ENCODE data around the gene DIDO1.

Gene DIDO1

DNA sequence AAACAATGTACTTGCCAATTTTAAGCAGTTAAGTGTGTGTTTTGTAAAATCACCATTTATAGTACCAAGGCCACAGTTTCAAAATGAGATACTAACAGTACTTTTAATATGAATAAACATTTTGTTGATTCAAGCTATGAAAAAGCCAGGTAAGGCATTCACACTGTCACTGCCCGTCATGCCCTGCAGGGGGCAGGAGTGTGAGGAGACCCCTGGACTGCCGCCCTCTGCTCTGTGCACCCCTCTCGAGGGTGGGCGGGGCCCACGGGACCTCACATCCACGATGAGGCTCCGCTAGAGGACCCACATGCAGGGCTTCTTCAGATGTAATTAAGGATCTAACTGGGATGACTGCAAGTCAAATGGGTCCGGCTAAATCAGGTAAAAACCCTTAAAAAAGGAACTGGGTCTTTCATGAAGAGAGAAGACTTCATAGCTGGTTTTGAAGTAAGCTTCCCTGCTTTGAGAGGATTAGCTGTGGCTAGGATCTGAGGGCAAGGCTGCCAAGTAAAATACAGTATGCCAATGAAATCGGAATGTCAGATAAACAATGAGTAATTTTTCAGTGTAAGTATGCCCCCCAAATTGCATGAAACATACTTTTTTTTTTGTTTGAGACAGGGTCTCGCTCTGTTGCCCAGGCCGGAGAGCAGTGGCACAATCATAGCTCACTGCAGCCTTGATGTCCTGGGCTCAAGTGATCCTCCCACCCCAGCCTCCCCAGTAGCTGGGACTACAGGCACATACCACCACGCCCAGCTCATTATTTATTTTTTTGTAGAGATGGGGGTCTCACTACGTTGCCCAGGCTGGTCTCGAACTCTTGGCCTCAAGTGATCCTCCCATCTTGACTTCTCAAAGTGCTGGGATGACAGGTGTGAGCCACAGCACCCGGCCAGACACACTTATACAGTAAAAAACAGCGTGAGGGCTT lies 18.7 kb downstream of the DIDO1 start:
- Histone ChIP-seq H3K4me1 (ENCODE audit: control insufficient read depth, insufficient read depth, low read length) (peaks cover 8% of the 10 kb centered on the region), H3K9me3 (ENCODE audit: control insufficient read depth, low read length) (no peaks in the 10 kb centered on the region), H3K27me3 (ENCODE audit: control insufficient read depth, insufficient read depth, low read length) (no peaks in the 10 kb centered on the region), H3K4me3 (ENCODE audit: low read length) (no peak overlapping the region), H3K36me3 (ENCODE audit: control insufficient read depth, insufficient read depth, low read length) (peaks cover 35% of the 10 kb centered on the region), H3K9ac (ENCODE audit: low read length) (no peak overlapping the region)

DNA sequence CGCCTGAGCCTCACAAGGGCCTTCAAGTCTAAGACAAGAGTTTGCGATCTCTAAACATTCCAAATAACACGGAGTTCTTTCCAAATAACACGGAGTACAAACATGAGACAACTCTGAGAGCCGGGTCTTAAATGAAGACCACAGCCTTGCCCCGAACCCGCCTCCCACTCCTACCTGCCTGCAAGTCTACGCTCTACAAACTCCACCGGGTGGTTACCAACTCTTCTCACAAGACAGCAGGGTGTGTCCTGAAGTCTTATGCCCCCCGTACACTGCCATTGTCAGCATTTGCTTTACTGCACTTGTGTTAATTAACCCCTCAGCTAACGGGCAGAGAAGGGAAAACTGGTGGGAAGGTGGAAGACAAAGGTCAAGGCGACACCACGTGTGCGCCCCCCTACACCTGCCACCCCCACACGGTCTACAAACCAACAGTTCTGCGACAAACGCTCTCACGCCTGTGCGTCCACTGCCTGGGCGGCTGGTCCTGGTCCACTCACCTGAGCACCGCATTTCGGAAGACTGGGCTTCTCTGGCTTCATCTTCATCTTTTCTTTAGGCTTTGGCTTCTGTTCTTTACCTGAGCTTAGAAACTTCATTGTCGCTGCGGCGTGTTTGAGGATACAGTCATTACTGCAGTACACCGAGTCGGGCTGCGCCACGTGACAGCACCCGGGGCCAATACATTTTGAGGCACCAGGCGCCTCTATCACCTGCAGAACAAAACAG lies 19.5 kb downstream of the DIDO1 start:
- peaks cover 8% of the 10 kb centered on the region for H3K4me1 ChIP-seq (ENCODE audit: control insufficient read depth, insufficient read depth, low read length)
- H3K36me3 ChIP-seq (ENCODE audit: control insufficient read depth, insufficient read depth, low read length): peaks cover 35% of the 10 kb centered on the region
- H3K27me3 ChIP-seq (ENCODE audit: control insufficient read depth, insufficient read depth, low read length): no peaks in the 10 kb centered on the region
- H3K9me3 ChIP-seq (ENCODE audit: control insufficient read depth, low read length): no peaks in the 10 kb centered on the region
- H3K4me3 ChIP-seq (ENCODE audit: low read length): no peak overlapping the region
- no peak overlapping the region for H3K9ac ChIP-seq (ENCODE audit: low read length)

DNA sequence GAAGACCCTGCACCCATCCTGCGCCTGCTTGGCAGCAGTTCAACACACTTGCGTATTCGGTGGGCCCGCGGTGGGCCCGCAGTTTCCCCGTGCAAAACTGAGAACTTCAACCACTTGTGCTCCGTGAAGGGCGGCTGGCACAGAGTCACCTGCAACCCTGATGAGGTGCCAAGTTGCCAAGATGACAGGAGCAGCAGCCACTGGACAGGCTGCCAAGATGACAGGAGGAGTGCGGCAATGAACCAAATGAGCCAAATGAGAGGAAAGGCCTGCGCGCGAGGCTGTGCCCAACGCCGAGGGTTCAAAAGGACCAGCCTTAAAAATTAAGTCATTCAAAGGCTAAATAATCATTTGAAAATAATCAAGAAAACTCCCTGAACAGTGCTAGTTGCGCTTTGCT lies 20.1 kb downstream of the DIDO1 start:
- Histone ChIP-seq H3K4me1 (ENCODE audit: control insufficient read depth, insufficient read depth, low read length) (peaks cover 11% of the 10 kb centered on the region), H3K27me3 (ENCODE audit: control insufficient read depth, insufficient read depth, low read length) (no peaks in the 10 kb centered on the region), H3K9ac (ENCODE audit: low read length) (no peak overlapping the region), H3K36me3 (ENCODE audit: control insufficient read depth, insufficient read depth, low read length) (peaks cover 32% of the 10 kb centered on the region), H3K4me3 (ENCODE audit: low read length) (no peak overlapping the region), H3K9me3 (ENCODE audit: control insufficient read depth, low read length) (no peaks in the 10 kb centered on the region)

DNA sequence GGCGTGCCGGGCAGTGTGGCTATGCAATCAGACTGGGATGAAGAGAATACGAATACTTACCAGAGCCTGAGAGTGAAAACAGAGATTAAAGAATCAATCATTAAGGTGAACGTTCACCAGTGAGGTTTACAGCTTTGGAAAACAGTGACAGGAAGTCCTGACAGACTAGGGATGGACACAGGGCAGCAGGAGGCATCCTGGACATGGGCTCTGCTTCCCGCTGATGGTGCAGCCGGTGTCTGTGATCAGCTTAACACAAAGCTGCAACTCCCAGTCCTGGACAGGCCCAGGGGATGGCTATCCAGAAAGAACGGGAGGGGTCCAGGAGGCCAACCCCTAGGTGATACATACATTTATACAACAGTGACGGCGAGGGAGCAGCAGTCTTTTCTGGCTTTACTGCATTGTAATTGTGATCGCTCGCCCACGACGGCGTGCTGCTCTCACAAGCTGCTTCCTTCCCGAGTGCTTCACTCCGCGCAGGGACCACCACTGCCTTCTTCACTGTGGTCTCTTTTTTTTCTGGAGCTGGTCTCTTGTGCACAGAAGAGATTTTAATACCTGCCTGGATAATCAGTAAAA lies 20.7 kb downstream of the DIDO1 start:
- Histone ChIP-seq H3K4me1 (ENCODE audit: control insufficient read depth, insufficient read depth, low read length) (peaks cover 17% of the 10 kb centered on the region), H3K9me3 (ENCODE audit: control insufficient read depth, low read length) (no peaks in the 10 kb centered on the region), H3K4me3 (ENCODE audit: low read length) (no peak overlapping the region), H3K36me3 (ENCODE audit: control insufficient read depth, insufficient read depth, low read length) (peaks cover 27% of the 10 kb centered on the region), H3K27me3 (ENCODE audit: control insufficient read depth, insufficient read depth, low read length) (no peaks in the 10 kb centered on the region), H3K9ac (ENCODE audit: low read length) (no peak overlapping the region)

DNA sequence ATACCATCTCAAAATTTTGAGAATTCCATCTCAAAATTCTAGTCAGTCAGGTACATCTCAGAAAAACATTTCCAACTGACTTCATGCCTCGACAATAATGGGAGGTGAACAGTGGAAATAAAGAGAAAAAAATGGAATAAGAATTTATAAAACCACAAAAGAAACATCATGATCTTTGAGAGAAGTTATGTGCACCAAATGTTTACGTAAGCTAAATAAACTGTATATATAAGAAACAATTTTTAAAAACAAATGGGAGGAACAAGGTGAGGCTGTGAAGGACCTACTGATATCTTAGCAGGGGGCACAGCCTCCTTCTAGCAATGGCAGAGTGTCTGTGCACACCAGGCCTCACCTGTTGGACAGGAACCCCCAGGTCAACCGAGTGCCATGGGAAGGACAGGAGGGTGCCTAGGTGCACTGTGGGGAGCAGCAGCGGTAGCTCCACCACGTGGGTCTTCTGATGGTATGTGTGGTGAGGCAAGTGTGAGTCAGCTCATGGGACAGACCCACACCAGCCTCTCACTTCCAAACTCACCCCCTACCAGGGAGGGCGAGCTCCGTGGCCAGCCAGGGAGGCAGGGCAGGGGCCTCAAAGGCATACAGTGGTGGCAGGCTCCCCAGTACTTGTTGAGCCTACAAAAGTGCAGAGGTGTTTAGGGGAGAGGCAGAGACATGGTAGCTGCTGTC lies 23.2 kb downstream of the DIDO1 start:
- H3K36me3 ChIP-seq (ENCODE audit: control insufficient read depth, insufficient read depth, low read length): peaks cover 17% of the 10 kb centered on the region
- H3K9ac ChIP-seq (ENCODE audit: low read length): no peak overlapping the region
- no peak overlapping the region for H3K4me3 ChIP-seq (ENCODE audit: low read length)
- H3K27me3 ChIP-seq (ENCODE audit: control insufficient read depth, insufficient read depth, low read length): no peaks in the 10 kb centered on the region
- H3K9me3 ChIP-seq (ENCODE audit: control insufficient read depth, low read length): no peaks in the 10 kb centered on the region
- peaks cover 34% of the 10 kb centered on the region for H3K4me1 ChIP-seq (ENCODE audit: control insufficient read depth, insufficient read depth, low read length)

DNA sequence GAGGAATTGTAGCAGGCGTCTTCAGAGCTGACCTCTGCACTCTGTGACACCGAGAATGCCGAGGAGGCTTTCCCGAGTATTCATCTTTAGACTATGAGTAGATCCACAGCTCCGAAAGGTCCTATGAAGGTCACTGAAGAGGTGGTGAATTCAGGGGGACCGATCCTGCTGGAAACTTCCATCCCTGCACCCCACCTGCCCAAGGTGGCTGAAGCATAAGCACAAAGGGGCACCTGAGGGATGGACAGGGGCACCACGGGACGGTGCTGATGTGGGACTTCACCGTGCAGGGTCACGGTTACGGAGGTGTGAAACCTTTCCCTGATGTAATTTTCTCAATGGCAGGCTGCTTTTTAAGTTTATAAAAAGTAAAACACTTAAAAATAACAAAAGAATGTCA lies 24.4 kb downstream of the DIDO1 start:
- Histone ChIP-seq H3K9ac (ENCODE audit: low read length) (no peak overlapping the region), H3K36me3 (ENCODE audit: control insufficient read depth, insufficient read depth, low read length) (peaks cover 17% of the 10 kb centered on the region), H3K9me3 (ENCODE audit: control insufficient read depth, low read length) (no peaks in the 10 kb centered on the region), H3K4me1 (ENCODE audit: control insufficient read depth, insufficient read depth, low read length) (peaks cover 41% of the 10 kb centered on the region), H3K4me3 (ENCODE audit: low read length) (no peak overlapping the region), H3K27me3 (ENCODE audit: control insufficient read depth, insufficient read depth, low read length) (no peaks in the 10 kb centered on the region)

DNA sequence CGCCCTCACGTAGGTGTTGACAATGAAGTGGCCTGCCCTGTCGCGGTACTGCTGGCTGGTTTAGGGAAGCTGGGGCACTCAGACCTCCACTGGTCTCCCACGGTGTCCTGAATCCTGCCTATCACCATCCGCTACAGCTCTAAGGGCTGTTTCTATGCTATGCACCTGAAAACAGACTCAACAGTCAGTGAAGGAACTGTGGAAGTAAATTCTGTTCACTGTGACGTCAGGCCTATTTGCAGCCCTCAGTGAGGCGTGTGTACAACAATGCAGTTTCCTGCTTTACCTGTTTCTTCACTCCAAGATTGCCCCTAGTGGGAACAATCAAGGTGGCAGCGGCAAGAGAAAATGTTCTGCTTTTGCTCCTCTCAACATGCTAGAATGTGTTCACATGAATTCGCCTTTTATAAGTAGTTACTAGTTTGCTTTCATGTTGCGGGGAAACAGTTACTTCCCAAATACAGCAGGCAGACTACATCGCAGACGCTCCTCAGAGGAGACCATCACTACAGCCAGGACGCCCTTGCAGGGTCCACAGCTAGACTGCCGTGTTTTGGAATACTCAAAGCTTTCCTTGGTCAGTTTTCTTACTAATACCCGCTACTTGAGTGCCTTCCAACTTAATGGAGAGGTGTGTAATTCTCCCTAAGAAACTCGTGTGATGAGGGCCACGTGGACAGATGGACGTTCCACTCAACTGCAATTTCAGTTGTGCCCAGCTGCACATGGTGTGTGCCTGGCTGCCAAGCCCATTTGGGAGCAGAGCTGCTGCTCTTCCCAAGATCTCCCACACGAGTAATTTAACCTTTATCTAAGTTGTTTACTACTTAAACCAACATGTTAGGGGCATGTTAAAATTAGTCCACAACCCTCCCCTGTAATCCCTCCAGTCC lies 25.4 kb downstream of the DIDO1 start:
- Histone ChIP-seq H3K4me3 (ENCODE audit: low read length) (peak overlapping the region; percentile 0), H3K4me1 (ENCODE audit: control insufficient read depth, insufficient read depth, low read length) (peaks cover 41% of the 10 kb centered on the region), H3K27me3 (ENCODE audit: control insufficient read depth, insufficient read depth, low read length) (no peaks in the 10 kb centered on the region), H3K36me3 (ENCODE audit: control insufficient read depth, insufficient read depth, low read length) (peaks cover 16% of the 10 kb centered on the region), H3K9me3 (ENCODE audit: control insufficient read depth, low read length) (no peaks in the 10 kb centered on the region), H3K9ac (ENCODE audit: low read length) (peak overlapping the region; percentile 53)

DNA sequence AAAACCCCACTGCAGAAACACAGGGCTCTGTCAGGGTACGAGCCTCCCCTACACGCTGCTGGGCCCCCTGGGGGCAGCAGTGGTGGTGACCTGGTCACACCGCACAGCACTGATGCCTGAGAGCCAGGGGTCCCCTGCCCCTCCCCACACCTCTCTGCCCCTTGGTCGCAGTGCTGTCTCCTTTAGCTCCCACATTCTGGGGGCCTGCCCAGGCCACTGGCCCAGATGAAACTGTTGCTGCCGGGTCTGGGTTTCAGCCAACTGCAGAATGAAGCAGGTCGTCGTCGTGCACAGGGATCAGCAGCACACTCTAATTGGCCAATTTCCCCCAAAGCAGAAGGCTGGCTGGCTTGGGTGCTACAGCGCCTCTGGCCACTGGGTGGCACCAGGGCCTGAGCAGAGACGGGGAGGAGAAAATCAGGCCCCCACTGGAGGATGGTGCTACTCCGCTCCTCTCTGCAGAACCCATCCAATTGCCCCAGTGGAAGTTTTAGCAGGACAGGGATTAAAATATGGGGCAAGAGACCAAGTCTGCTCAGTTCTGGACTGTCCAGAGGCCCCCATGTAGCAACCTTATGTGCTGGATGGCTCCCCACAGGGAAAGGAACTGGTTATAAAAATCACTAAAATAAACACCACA lies 26.1 kb downstream of the DIDO1 start:
- peak overlapping the region; percentile 0 for H3K4me3 ChIP-seq (ENCODE audit: low read length)
- no peaks in the 10 kb centered on the region for H3K27me3 ChIP-seq (ENCODE audit: control insufficient read depth, insufficient read depth, low read length)
- no peaks in the 10 kb centered on the region for H3K9me3 ChIP-seq (ENCODE audit: control insufficient read depth, low read length)
- peaks cover 41% of the 10 kb centered on the region for H3K4me1 ChIP-seq (ENCODE audit: control insufficient read depth, insufficient read depth, low read length)
- H3K36me3 ChIP-seq (ENCODE audit: control insufficient read depth, insufficient read depth, low read length): peaks cover 12% of the 10 kb centered on the region
- peak overlapping the region; percentile 53 for H3K9ac ChIP-seq (ENCODE audit: low read length)

DNA sequence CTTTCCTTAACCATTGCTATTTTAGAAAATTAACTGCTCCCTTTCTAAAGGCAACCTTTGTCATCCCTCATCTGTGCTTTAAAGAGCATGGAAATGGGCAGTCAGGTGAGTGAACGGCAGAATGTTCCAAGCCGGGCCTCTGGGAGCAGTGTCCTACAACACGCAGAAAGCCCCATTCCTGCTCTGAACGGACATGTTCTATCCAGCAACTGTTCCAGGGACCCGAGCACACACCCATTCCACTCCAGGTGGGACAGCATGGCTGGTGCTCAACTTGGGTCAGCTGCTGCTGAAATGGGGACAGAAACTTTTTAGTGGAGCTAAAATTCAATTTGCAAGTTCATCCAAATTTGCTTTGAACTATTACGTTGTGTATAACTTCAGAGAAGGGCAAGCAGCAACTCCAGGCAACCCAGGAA lies 26.7 kb downstream of the DIDO1 start:
- H3K27me3 ChIP-seq (ENCODE audit: control insufficient read depth, insufficient read depth, low read length): no peaks in the 10 kb centered on the region
- no peaks in the 10 kb centered on the region for H3K9me3 ChIP-seq (ENCODE audit: control insufficient read depth, low read length)
- H3K9ac ChIP-seq (ENCODE audit: low read length): peak overlapping the region; percentile 53
- peaks cover 41% of the 10 kb centered on the region for H3K4me1 ChIP-seq (ENCODE audit: control insufficient read depth, insufficient read depth, low read length)
- H3K36me3 ChIP-seq (ENCODE audit: control insufficient read depth, insufficient read depth, low read length): peaks cover 7% of the 10 kb centered on the region
- H3K4me3 ChIP-seq (ENCODE audit: low read length): no peak overlapping the region

DNA sequence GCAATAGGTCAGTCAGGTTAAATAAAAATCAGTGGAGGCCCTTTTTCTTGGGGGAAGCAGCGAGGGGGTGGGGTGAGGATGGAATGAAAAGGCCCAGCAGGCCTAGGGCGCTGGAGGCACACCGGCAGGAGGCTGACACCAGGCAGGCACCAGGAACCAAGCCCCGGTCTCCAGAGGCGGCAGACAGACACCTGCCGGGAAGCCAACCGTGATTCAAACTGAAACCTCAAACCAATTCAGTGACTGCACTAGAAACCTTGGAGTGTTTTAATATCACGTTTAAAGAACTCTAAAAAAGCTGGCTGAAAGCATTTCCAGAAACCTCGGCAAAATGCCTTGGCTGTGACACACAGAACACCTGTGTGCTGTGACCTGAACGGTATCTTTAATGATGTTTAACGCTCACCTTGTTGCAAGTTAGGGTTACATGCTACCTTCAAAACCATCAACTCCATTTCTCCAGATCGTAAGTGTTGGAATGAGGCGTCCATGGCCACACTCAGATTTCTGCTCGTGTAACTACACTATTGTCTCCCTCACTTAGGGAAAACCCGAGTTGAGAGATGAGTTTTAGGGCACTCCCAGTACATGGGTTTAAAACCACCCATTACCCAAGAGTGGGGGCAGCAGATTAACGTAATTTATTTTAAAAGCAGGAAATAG lies 27.2 kb downstream of the DIDO1 start:
- Histone ChIP-seq H3K27me3 (ENCODE audit: control insufficient read depth, insufficient read depth, low read length) (no peaks in the 10 kb centered on the region), H3K4me3 (ENCODE audit: low read length) (no peak overlapping the region), H3K36me3 (ENCODE audit: control insufficient read depth, insufficient read depth, low read length) (peaks cover 12% of the 10 kb centered on the region), H3K9ac (ENCODE audit: low read length) (peak overlapping the region; percentile 12), H3K9me3 (ENCODE audit: control insufficient read depth, low read length) (no peaks in the 10 kb centered on the region), H3K4me1 (ENCODE audit: control insufficient read depth, insufficient read depth, low read length) (peaks cover 41% of the 10 kb centered on the region)

All from mucosa of stomach (tissue), 1 donor.